Retinal pigment epithelial cell (primary cell): Measurements from ENCODE around the gene SLBP.

Source experiments
- DNase-seq: peaks from one replicate; pipeline ENCODE4 v3.0.0-alpha.2; 2010; ENCODE audit warnings: low read depth
- H3K4me3 ChIP-seq: 2 replicates; pipeline ENCODE4 v1.5.1; 2011; ENCODE audit warnings: mild to moderate bottlenecking, low read length, control low read depth, moderate library complexity
- TF ChIP-seq, protein P1 (sequence below): conservative IDR thresholded peaks from 2 replicates; pipeline ENCODE4 v1.5.1; 2011; ENCODE audit warnings: low read depth, low read length, control low read depth, inconsistent platforms

The SLBP gene

DNA sequence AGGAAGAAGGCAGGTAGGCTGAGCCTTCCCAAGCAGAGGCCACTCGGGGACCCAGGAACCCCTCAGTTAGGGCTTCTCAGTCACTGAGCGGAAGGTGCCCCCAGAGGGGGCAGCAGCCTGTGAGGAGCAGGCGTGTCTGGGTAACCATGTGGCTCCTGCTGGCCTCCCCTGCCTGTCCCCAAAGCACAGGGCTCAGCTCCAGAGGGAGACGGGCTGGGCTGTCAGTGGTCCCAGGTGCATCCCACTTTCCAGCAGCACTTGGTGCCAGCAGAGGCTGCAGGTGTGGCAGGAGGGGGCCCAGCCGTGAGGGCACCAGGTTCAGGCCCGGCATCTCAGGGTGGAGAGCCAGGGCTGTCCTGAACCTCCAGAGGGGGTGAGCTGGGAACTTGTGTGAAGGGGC, 31.9 kb upstream of the SLBP start:
- TF ChIP-seq, protein P1, sequence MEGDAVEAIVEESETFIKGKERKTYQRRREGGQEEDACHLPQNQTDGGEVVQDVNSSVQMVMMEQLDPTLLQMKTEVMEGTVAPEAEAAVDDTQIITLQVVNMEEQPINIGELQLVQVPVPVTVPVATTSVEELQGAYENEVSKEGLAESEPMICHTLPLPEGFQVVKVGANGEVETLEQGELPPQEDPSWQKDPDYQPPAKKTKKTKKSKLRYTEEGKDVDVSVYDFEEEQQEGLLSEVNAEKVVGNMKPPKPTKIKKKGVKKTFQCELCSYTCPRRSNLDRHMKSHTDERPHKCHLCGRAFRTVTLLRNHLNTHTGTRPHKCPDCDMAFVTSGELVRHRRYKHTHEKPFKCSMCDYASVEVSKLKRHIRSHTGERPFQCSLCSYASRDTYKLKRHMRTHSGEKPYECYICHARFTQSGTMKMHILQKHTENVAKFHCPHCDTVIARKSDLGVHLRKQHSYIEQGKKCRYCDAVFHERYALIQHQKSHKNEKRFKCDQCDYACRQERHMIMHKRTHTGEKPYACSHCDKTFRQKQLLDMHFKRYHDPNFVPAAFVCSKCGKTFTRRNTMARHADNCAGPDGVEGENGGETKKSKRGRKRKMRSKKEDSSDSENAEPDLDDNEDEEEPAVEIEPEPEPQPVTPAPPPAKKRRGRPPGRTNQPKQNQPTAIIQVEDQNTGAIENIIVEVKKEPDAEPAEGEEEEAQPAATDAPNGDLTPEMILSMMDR = no peak
- no peak for DNase-seq
- no peak overlapping the region for H3K4me3 ChIP-seq

DNA sequence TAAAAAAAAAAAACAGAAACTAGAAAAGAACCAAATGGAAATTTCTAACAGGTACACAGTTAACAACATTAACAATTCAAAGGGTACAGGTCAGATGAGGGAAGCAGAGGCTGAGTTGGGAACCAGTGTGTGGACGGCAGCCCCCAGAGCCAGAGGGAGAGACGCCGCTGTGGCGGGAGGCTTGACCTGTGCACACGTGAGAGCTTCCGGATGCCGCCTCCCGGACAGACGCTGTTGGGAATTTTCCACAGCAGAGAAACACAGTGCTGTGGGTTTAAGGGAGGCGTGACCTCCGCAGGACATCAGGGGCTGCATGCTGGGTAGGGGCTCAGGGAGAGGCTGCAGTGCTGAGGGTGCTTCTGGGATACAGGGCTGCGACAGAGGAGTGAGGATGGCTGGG, 31.4 kb upstream of the SLBP start:
- H3K4me3 ChIP-seq = no peak overlapping the region
- no peak for DNase-seq
- TF ChIP-seq, protein P1 = no peak

DNA sequence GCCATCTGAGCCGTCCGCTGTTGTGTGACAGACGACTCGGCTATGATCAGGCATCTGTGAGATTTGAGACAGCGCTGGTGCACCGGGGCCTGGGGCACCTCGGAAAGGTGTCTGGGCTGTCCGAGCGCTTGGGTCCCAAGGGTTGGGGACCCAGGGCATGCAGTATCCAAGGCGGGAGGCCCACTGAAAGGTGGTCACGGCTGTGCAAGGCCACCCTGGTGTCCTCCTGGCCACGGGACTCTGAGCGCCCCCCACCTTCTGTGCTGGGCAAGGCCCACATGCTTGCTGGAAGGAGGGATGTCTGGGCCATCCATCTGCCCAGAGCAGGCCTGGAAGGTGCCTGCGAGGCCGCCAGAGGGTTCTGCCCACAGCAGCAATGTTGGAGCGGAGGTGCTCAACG, 29.1 kb upstream of the SLBP start:
- no peak overlapping the region for H3K4me3 ChIP-seq
- TF ChIP-seq, protein P1 = no peak
- DNase-seq = no peak

DNA sequence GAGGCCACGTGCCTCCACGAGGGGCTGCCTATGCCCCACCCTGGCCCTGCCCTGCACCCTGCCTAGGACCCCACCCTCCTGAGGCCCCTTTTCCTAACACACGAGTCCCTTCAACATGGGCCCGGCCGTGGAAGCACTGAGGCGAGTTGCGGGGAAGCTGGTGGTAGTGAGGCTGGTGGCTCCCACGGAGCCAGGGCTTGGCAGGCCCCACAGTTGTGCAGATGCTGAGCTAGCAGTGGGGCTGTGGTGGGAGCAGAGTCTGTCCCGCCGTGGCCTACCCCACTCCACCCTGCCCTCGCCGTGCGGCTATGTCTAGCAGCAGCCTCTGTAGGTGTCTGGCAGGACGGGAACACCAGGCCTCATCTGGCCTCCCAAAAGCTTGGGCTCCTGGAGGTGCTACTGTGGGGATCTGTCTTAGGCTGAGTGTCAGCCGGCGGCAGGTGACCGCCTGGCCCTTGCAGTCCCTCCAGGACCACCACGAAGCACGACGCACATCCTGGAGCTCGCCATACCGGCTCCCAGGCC, 28.0 kb upstream of the SLBP start:
- no peak overlapping the region for H3K4me3 ChIP-seq
- TF ChIP-seq, protein P1 = no peak
- DNase-seq = no peak

DNA sequence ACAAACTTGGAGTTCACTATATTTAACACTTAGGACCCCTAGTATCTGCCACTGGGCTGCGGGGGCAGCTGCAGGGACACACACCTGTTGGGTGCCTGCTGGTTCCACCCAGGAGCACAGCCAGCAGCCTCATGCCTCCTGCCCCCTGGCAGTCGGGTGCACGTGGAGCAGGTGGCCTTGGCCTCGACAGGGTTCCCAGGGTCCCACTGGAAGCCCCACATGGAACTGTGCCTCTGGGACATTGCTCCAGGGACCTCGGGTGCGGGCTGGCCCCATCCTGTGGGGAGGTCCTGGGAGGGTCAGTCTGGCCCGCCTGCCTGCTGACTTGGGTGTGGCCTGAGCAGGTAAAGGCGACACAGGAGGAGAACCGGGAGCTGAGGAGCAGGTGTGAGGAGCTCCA, 27.2 kb upstream of the SLBP start:
- TF ChIP-seq, protein P1 = no peak
- H3K4me3 ChIP-seq = no peak overlapping the region

DNA sequence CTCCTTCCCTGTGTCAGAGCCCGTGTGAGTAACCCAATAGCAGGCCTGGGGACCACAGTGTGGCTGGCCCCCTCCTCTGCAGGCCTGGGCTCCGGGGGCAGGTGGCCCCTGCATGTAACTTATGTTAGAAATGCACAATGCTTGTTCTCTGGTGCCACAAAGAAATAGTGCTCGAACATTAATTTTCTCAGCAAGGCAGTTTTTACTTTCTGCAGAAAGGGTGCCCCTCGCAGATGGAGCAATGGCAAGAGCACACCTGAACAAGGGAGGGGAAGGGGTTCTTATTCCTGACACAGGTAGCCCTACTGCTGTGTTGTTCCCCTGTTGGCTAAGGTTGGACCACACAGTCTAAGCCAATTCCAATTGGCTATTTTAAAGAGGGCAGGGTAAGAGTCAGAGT, 26.3 kb upstream of the SLBP start:
- no peak overlapping the region for H3K4me3 ChIP-seq
- TF ChIP-seq, protein P1 = no peak
- DNase-seq = no peak

More for the DNA sequence above, 27.2 kb upstream of the SLBP start:
- DNase-seq = no peak

DNA sequence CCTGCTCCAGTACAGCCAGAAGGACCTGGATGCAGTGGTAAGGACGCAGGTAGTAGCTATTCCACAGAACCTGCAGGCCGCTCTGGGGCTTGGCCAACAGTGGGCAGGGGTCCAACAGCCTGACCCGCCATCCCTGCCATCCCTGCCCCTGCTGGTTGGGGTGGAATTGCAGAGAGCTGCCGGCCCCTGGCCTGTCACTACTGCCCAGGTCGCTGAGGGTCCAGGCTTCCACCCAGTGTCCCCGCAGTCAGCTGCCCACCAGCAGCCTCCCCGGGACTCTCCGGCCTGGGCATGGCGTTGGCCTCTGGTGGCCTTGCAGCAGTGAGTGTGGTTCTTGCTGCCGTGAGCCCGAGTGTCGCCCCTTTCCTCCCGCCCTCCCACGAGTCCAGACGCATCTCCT, 25.5 kb upstream of the SLBP start:
- H3K4me3 ChIP-seq = no peak overlapping the region
- TF ChIP-seq, protein P1 = no peak
- DNase-seq = no peak
